Measurements from ENCODE around the gene BCAR3. TPM values are rescaled to one million over a fixed set of nuclear protein-coding genes. Genes with fewer than 3 reads are reported as not detected.

BCAR3 gene
- total RNA-seq, 1 experiment from 2014 or later = 9.3 TPM

DNA sequence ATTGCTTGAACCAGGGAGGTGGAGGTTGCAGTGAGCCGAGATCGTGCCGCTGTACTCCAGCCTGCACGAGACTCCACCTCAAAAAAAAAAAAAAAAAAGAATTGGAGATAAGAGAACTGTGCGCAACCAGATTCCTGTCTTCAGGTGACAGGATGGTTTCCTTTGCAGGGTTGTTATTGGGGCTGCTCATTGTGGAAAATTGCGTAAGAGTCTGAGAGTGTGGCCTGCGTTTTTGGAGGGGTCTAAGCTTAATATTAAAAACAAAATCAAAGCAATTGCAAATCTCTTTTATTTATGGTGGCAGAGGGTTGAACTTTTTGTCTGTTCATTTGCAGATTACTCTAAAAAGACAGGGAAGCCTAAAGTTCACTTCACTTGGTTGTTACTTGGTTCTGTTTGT is 36.0 kb upstream of the BCAR3 start:
- no peaks in the 10 kb centered on the region for H3K27me3 ChIP-seq (replicated peaks; ENCODE audit: control insufficient read depth, insufficient read depth, low read length)
- no peak overlapping the region for H3K4me3 Mint-ChIP-seq (ENCODE audit: unreplicated experiment)
- intact Hi-C loops (cut with micrococcal nuclease; ENCODE audit: unreplicated experiment) = no loop called here

DNA sequence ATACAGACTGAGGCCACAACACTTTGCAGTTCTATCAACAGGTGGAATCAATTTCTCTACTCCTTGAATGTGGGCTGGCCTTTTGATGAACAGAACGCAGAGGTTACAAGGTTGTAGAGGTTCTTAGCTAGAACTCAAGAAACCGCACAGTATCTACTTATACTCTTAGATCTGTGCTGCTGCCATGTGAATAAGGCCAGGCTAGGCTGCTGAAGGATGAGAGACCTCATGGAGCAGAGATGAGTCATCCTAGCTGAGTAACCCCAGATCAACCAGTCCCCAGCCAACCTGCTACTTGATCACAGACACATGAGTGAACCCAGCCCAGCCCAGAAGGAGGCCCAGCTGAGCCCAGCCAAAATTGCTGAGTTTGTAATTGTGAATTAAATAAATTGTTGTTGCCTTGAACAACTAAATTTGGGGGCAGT is 35.3 kb upstream of the BCAR3 start:
- intact Hi-C loops (cut with micrococcal nuclease; ENCODE audit: unreplicated experiment) = no loop called here
- Histone ChIP-seq H3K27me3 (replicated peaks; ENCODE audit: control insufficient read depth, insufficient read depth, low read length) (no peaks in the 10 kb centered on the region), H3K4me1 (no peaks in the 10 kb centered on the region), H3K36me3 (ENCODE audit: control insufficient read depth, insufficient read depth, low read length) (no peaks in the 10 kb centered on the region), H3K9me3 (no peaks in the 10 kb centered on the region), H3K4me3 (ENCODE audit: low read depth, low read length) (no peak overlapping the region)
- H3K9me3 Mint-ChIP-seq (ENCODE audit: unreplicated experiment) = no peaks in the 10 kb centered on the region
- peaks cover 12% of the 10 kb centered on the region for H3K4me1 Mint-ChIP-seq (ENCODE audit: low read depth, unreplicated experiment)
- H3K4me3 Mint-ChIP-seq (ENCODE audit: unreplicated experiment) = no peak overlapping the region
- no peak for DNase-seq
- H3K27ac Mint-ChIP-seq (ENCODE audit: unreplicated experiment) = no peak overlapping the region
- CTCF ChIA-PET = no interaction called here
- no peaks in the 10 kb centered on the region for H3K36me3 Mint-ChIP-seq (ENCODE audit: insufficient read depth, unreplicated experiment)
- no TSS peak for BruUV-seq (replicated peaks)
- POLR2A ChIA-PET = no interaction called here
- TF ChIP-seq CTCF (IDR thresholded peaks at IDR 0.05; ENCODE audit: insufficient read depth in 1 of 2, low read depth in 1 of 2, low read length in 1 of 2, severe bottlenecking in 1 of 2, unreplicated experiment in 1 of 2) = no peak
- H3K27me3 Mint-ChIP-seq (ENCODE audit: insufficient read depth, unreplicated experiment) = no peaks in the 10 kb centered on the region

More for the DNA sequence above, 36.0 kb upstream of the BCAR3 start:
- H3K27me3 Mint-ChIP-seq (ENCODE audit: insufficient read depth, unreplicated experiment) = no peaks in the 10 kb centered on the region
- no peaks in the 10 kb centered on the region for H3K36me3 Mint-ChIP-seq (ENCODE audit: insufficient read depth, unreplicated experiment)
- H3K27ac Mint-ChIP-seq (ENCODE audit: unreplicated experiment) = no peak overlapping the region
- H3K4me1 ChIP-seq = no peaks in the 10 kb centered on the region
- H3K36me3 ChIP-seq (ENCODE audit: control insufficient read depth, insufficient read depth, low read length) = no peaks in the 10 kb centered on the region
- no peak for TF ChIP-seq CTCF (IDR thresholded peaks at IDR 0.05; ENCODE audit: insufficient read depth in 1 of 2, low read depth in 1 of 2, low read length in 1 of 2, severe bottlenecking in 1 of 2, unreplicated experiment in 1 of 2)
- H3K4me3 ChIP-seq (ENCODE audit: low read depth, low read length) = no peak overlapping the region
- peaks cover 11% of the 10 kb centered on the region for H3K4me1 Mint-ChIP-seq (ENCODE audit: low read depth, unreplicated experiment)
- no peak for DNase-seq
- H3K9me3 ChIP-seq = no peaks in the 10 kb centered on the region
- POLR2A ChIA-PET = no interaction called here
- H3K9me3 Mint-ChIP-seq (ENCODE audit: unreplicated experiment) = no peaks in the 10 kb centered on the region
- no TSS peak for BruUV-seq (replicated peaks)
- CTCF ChIA-PET = no interaction called here

GRCh38 chr1:93716163-93716562 is 34.5 kb upstream of the BCAR3 start:
- ChIA-PET CTCF (no interaction called here), POLR2A (no interaction called here)
- no peak for DNase-seq
- no peaks in the 10 kb centered on the region for H3K27me3 ChIP-seq (replicated peaks; ENCODE audit: control insufficient read depth, insufficient read depth, low read length)
- TF ChIP-seq CTCF (IDR thresholded peaks at IDR 0.05; ENCODE audit: insufficient read depth in 1 of 2, low read depth in 1 of 2, low read length in 1 of 2, severe bottlenecking in 1 of 2, unreplicated experiment in 1 of 2) = no peak
- no peaks in the 10 kb centered on the region for H3K36me3 ChIP-seq (ENCODE audit: control insufficient read depth, insufficient read depth, low read length)
- no peaks in the 10 kb centered on the region for H3K9me3 ChIP-seq
- Mint-ChIP-seq H3K36me3 (ENCODE audit: insufficient read depth, unreplicated experiment) (no peaks in the 10 kb centered on the region), H3K27ac (ENCODE audit: unreplicated experiment) (no peak overlapping the region), H3K4me1 (ENCODE audit: low read depth, unreplicated experiment) (peaks cover 12% of the 10 kb centered on the region), H3K9me3 (ENCODE audit: unreplicated experiment) (no peaks in the 10 kb centered on the region), H3K4me3 (ENCODE audit: unreplicated experiment) (no peak overlapping the region), H3K27me3 (ENCODE audit: insufficient read depth, unreplicated experiment) (no peaks in the 10 kb centered on the region)
- H3K4me3 ChIP-seq (ENCODE audit: low read depth, low read length) = no peak overlapping the region
- intact Hi-C loops (cut with micrococcal nuclease; ENCODE audit: unreplicated experiment) = no loop called here
- no peaks in the 10 kb centered on the region for H3K4me1 ChIP-seq
- no TSS peak for BruUV-seq (replicated peaks)

Measured in Caco-2 (cell line).